SK-N-MC (cell line): ENCODE data around the gene AADACL4.

ENCODE experiments used
- DNase-seq: peaks from one replicate; pipeline ENCODE4 v3.0.0-alpha.2; 2011; ENCODE audit warnings: low read depth, low spot score
- H3K27ac ChIP-seq: fragments of 200-600 bp; sonication (generic); 2 replicates; pipeline ENCODE4 v1.5.1; 2016; ENCODE audit warnings: mixed run types
- H3K36me3 ChIP-seq: fragments of 200-600 bp; sonication (generic); 2 replicates; pipeline ENCODE4 v1.6.1; 2017; ENCODE audit warnings: antibody characterized with exemption, low read length, mixed read lengths; ENCODE audit not compliant: insufficient read depth
- H3K4me3 ChIP-seq: fragments of 200-600 bp; sonication (generic); 2 replicates; pipeline ENCODE4 v1.5.1; 2016
- H3K9ac ChIP-seq: fragments of 200-600 bp; sonication (generic); 2 replicates; pipeline ENCODE4 v1.8.0; 2017; ENCODE audit warnings: mixed run types, mixed read lengths; ENCODE audit not compliant: insufficient read length
- H3K9me3 ChIP-seq: fragments of 200-600 bp; sonication (generic); 2 replicates; pipeline ENCODE4 v1.6.1; 2017; ENCODE audit warnings: low read depth, mild to moderate bottlenecking, antibody characterized with exemption, low read length, moderate library complexity, mixed read lengths
- EZH2 ChIP-seq: fragments of 200-600 bp; sonication (generic); IDR thresholded peaks from one replicate; pipeline ENCODE4 v1.6.1; 2017; ENCODE audit warnings: antibody characterized with exemption
- FOXP2 ChIP-seq: optimal IDR thresholded peaks from 2 replicates; pipeline ENCODE3; 2011; ENCODE audit warnings: mild to moderate bottlenecking, moderate library complexity; ENCODE audit not compliant: insufficient read depth; ENCODE audit errors: extremely low read length, control extremely low read depth
- POLR2AphosphoS5 ChIP-seq: IDR thresholded peaks from 2 replicates; pipeline ENCODE4 v1.6.1; 2012; ENCODE audit warnings: mild to moderate bottlenecking, low read depth, low read length, borderline replicate concordance

Gene AADACL4

GRCh38 chr1:12600335-12600734, 43.5 kb upstream of the AADACL4 start:
- H3K9me3 ChIP-seq, result no peaks in the 10 kb centered on the region
- H3K36me3 ChIP-seq, result no peaks in the 10 kb centered on the region
- TF ChIP-seq FOXP2, result no peak
- TF ChIP-seq EZH2, result no peak
- TF ChIP-seq POLR2AphosphoS5, result no peak
- DNase-seq, result no peak
- H3K4me3 ChIP-seq, result no peak overlapping the region
- H3K27ac ChIP-seq, result no peak overlapping the region
- H3K9ac ChIP-seq, result no peak overlapping the region

- H3K4me3 ChIP-seq, result no peak overlapping the region
- DNase-seq, result no peak
- no peak for TF ChIP-seq POLR2AphosphoS5
Measured at GRCh38 chr1:12600880-12601633, 42.8 kb upstream of the AADACL4 start.

GRCh38 chr1:12601700-12602658, 41.9 kb upstream of the AADACL4 start:
- no peak for DNase-seq

More at GRCh38 chr1:12600880-12601633, 42.8 kb upstream of the AADACL4 start:
- H3K27ac ChIP-seq, result no peak overlapping the region
- H3K36me3 ChIP-seq, result no peaks in the 10 kb centered on the region
- H3K9me3 ChIP-seq, result no peaks in the 10 kb centered on the region
- H3K9ac ChIP-seq, result no peak overlapping the region

GRCh38 chr1:12602659-12603024, 41.2 kb upstream of the AADACL4 start:
- TF ChIP-seq EZH2, result no peak
- no peak for TF ChIP-seq POLR2AphosphoS5
- no peak for TF ChIP-seq FOXP2
- no peak overlapping the region for H3K27ac ChIP-seq
- H3K36me3 ChIP-seq, result no peaks in the 10 kb centered on the region
- H3K9ac ChIP-seq, result no peak overlapping the region
- no peak overlapping the region for H3K4me3 ChIP-seq
- no peak for DNase-seq
- no peaks in the 10 kb centered on the region for H3K9me3 ChIP-seq

More at GRCh38 chr1:12601700-12602658, 41.9 kb upstream of the AADACL4 start:
- Histone ChIP-seq H3K9me3 (no peaks in the 10 kb centered on the region), H3K36me3 (no peaks in the 10 kb centered on the region), H3K9ac (no peak overlapping the region), H3K27ac (no peak overlapping the region), H3K4me3 (no peak overlapping the region)
- TF ChIP-seq EZH2 (no peak), POLR2AphosphoS5 (no peak), FOXP2 (no peak)

GRCh38 chr1:12603224-12603623, 40.7 kb upstream of the AADACL4 start:
- H3K27ac ChIP-seq, result no peak overlapping the region
- DNase-seq, result no peak
- H3K9ac ChIP-seq, result no peak overlapping the region
- H3K4me3 ChIP-seq, result no peak overlapping the region
- TF ChIP-seq EZH2 (no peak), POLR2AphosphoS5 (no peak), FOXP2 (no peak)
- H3K36me3 ChIP-seq, result no peaks in the 10 kb centered on the region
- no peaks in the 10 kb centered on the region for H3K9me3 ChIP-seq

- no peaks in the 10 kb centered on the region for H3K36me3 ChIP-seq
- H3K9ac ChIP-seq, result no peak overlapping the region
- no peak for DNase-seq
Measured at GRCh38 chr1:12604114-12604874, 39.6 kb upstream of the AADACL4 start.

GRCh38 chr1:12604986-12605385, 38.9 kb upstream of the AADACL4 start:
- Histone ChIP-seq H3K9ac (no peak overlapping the region), H3K9me3 (no peaks in the 10 kb centered on the region), H3K36me3 (no peaks in the 10 kb centered on the region), H3K27ac (no peak overlapping the region), H3K4me3 (no peak overlapping the region)
- no peak for DNase-seq
- no peak for TF ChIP-seq FOXP2
- TF ChIP-seq POLR2AphosphoS5, result no peak
- TF ChIP-seq EZH2, result no peak

More at GRCh38 chr1:12604114-12604874, 39.6 kb upstream of the AADACL4 start:
- Histone ChIP-seq H3K4me3 (no peak overlapping the region), H3K9me3 (no peaks in the 10 kb centered on the region), H3K27ac (no peak overlapping the region)
- TF ChIP-seq POLR2AphosphoS5, result no peak
- no peak for TF ChIP-seq EZH2

- Histone ChIP-seq H3K36me3 (no peaks in the 10 kb centered on the region), H3K27ac (no peak overlapping the region), H3K9me3 (no peaks in the 10 kb centered on the region), H3K4me3 (no peak overlapping the region), H3K9ac (no peak overlapping the region)
- TF ChIP-seq POLR2AphosphoS5, result no peak
- TF ChIP-seq FOXP2, result no peak
- TF ChIP-seq EZH2, result no peak
- DNase-seq, result no peak
Measured at GRCh38 chr1:12607263-12607662, 36.6 kb upstream of the AADACL4 start.
